ENCODE results near the gene CSMD2. TPM values are rescaled to one million over a fixed set of nuclear protein-coding genes. Genes with fewer than 3 reads are reported as not detected.

CSMD2 gene
- total RNA-seq, 2 experiments from 2014 or later: not detected

DNA sequence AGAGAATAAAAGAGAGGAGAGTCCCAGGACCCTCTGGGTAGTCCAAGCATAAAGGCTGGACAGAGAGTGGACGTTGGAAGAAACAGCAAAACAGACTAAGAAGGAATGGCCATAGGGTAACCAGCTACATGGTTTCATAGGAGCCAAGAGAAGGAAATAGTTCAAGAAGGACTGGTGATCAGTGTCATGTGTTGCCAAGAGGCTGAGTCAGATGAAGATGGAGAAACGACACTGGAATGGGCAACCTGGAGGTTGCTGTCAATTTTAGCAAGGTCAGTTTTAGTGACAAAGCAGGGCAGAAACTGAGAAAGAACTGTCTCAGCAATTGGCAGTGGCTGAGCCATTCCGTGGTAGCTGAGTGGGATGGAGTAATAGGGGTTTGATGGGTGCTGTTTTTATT lies 259.8 kb downstream of the CSMD2 start:
- H3K4me1 ChIP-seq (ENCODE audit: insufficient read depth, low read length): no peaks in the 10 kb centered on the region
- Mint-ChIP-seq H3K27me3 (peaks cover 39% of the 10 kb centered on the region), H3K4me3 (no peak overlapping the region), H3K36me3 (ENCODE audit: low read depth) (no peaks in the 10 kb centered on the region), H3K9me3 (no peaks in the 10 kb centered on the region), H3K4me1 (ENCODE audit: low read depth) (no peaks in the 10 kb centered on the region), H3K27ac (no peak overlapping the region)
- no peak overlapping the region for H3K4me3 ChIP-seq (ENCODE audit: low read length)
- ChIA-PET CTCF (no interaction called here), POLR2A (no interaction called here)
- intact Hi-C loops (cut with DNase I, micrococcal nuclease): no loop called here
- TF ChIP-seq CTCF (IDR thresholded peaks at IDR 0.05): no peak
- H3K36me3 ChIP-seq (ENCODE audit: insufficient read depth, low read length): no peaks in the 10 kb centered on the region
- DNase-seq (no peak), ATAC-seq (ENCODE audit: poor library complexity) (no peak)
- H3K9me3 ChIP-seq (ENCODE audit: control insufficient read depth in 1 of 2, insufficient read depth in 1 of 2, low read length in 2 of 2): no peaks in the 10 kb centered on the region
- H3K27me3 ChIP-seq (ENCODE audit: control insufficient read depth in 1 of 2, insufficient read depth in 2 of 2, low read length in 2 of 2): peaks cover 6 to 8% of the 10 kb centered on the region in 2 experiments
- H3K27ac ChIP-seq (ENCODE audit: low read depth in 1 of 2, low read length in 2 of 2): no peak overlapping the region

GRCh38 chr1:33903210-33903589 lies 261.8 kb downstream of the CSMD2 start:
- no peak overlapping the region for H3K4me3 ChIP-seq (ENCODE audit: low read length)
- no peaks in the 10 kb centered on the region for H3K9me3 ChIP-seq (ENCODE audit: control insufficient read depth in 1 of 2, insufficient read depth in 1 of 2, low read length in 2 of 2)
- ChIA-PET POLR2A (no interaction called here), CTCF (no interaction called here)
- DNase-seq (no peak), ATAC-seq (ENCODE audit: poor library complexity) (no peak)
- no peak overlapping the region for H3K27ac ChIP-seq (ENCODE audit: low read depth in 1 of 2, low read length in 2 of 2)
- intact Hi-C loops (cut with DNase I, micrococcal nuclease): no loop called here
- no peak overlapping the region for H3K27ac Mint-ChIP-seq
- H3K36me3 ChIP-seq (ENCODE audit: insufficient read depth, low read length): no peaks in the 10 kb centered on the region
- no peaks in the 10 kb centered on the region for H3K4me1 ChIP-seq (ENCODE audit: insufficient read depth, low read length)
- no peaks in the 10 kb centered on the region for H3K36me3 Mint-ChIP-seq (ENCODE audit: low read depth)
- H3K4me1 Mint-ChIP-seq (ENCODE audit: low read depth): no peaks in the 10 kb centered on the region
- no peaks in the 10 kb centered on the region for H3K9me3 Mint-ChIP-seq
- peaks cover 32% of the 10 kb centered on the region for H3K27me3 Mint-ChIP-seq
- peaks cover 6 to 12% of the 10 kb centered on the region in 2 experiments for H3K27me3 ChIP-seq (ENCODE audit: control insufficient read depth in 1 of 2, insufficient read depth in 2 of 2, low read length in 2 of 2)
- TF ChIP-seq CTCF (IDR thresholded peaks at IDR 0.05): no peak
- no peak overlapping the region for H3K4me3 Mint-ChIP-seq

DNA sequence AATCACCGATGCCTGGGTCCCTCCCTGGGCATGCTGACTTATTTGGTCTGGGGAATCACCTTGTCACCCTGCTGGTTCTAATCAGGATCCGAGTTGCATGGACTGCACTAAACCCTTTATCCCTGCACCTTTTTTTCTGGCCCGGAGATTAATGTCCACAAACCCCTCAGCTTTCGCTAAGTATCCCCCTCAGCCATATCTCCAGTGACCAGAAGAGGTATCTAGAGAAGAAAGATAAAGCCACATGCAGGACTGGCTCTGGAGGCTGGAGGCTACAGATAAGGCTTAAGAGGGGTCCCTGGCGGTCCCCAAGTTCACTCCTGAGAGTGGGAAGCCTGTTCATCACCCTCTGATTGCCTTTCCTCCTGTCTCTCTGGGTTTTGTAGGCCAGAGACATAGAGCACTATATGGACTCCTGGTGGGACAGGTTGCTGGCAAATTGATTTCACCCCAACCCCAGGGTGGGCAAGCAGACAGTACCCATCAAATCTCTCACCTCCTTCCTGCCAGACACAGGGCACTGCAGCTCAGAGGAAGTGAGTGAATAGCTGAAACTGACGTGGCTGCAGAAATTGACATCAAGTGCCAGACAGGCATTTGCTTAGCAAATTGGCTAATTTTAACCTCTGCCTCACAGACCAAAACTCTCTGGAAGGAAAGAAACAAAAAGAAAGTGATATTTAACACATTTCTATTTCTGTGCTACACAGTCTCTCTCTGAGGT lies 262.4 kb downstream of the CSMD2 start:
- no peaks in the 10 kb centered on the region for H3K4me1 Mint-ChIP-seq (ENCODE audit: low read depth)
- Histone ChIP-seq H3K36me3 (ENCODE audit: insufficient read depth, low read length) (no peaks in the 10 kb centered on the region), H3K27ac (ENCODE audit: low read depth in 1 of 2, low read length in 2 of 2) (no peak overlapping the region), H3K4me1 (ENCODE audit: insufficient read depth, low read length) (no peaks in the 10 kb centered on the region), H3K9me3 (ENCODE audit: control insufficient read depth in 1 of 2, insufficient read depth in 1 of 2, low read length in 2 of 2) (no peaks in the 10 kb centered on the region), H3K27me3 (ENCODE audit: control insufficient read depth in 1 of 2, insufficient read depth in 2 of 2, low read length in 2 of 2) (peaks cover 6 to 12% of the 10 kb centered on the region in 2 experiments), H3K4me3 (ENCODE audit: low read length) (no peak overlapping the region)
- ChIA-PET POLR2A (no interaction called here), CTCF (no interaction called here)
- H3K27me3 Mint-ChIP-seq: peaks cover 32% of the 10 kb centered on the region
- no peak for TF ChIP-seq CTCF (IDR thresholded peaks at IDR 0.05)
- H3K36me3 Mint-ChIP-seq (ENCODE audit: low read depth): no peaks in the 10 kb centered on the region
- H3K4me3 Mint-ChIP-seq: no peak overlapping the region
- intact Hi-C loops (cut with DNase I, micrococcal nuclease): no loop called here
- DNase-seq (no peak), ATAC-seq (ENCODE audit: poor library complexity) (no peak)
- H3K9me3 Mint-ChIP-seq: no peaks in the 10 kb centered on the region
- no peak overlapping the region for H3K27ac Mint-ChIP-seq

Data from CD4-positive, alpha-beta T cell (primary cell).